ENCODE data around the gene DGKB. TPM values are rescaled to one million over a fixed set of nuclear protein-coding genes. Genes with fewer than 3 reads are reported as not detected.

The DGKB gene
- total and polyA plus RNA-seq, 7 experiments from 2014 or later, result not detected

- no peak overlapping the region for H3K4me3 Mint-ChIP-seq
- Histone ChIP-seq H3K4me3 (ENCODE audit: low read length) (no peak overlapping the region), H3K27me3 (ENCODE audit: control insufficient read depth in 2 of 2, insufficient read depth in 2 of 2, low read length in 2 of 2) (no peaks in the 10 kb centered on the region), H3K9me3 (ENCODE audit: control insufficient read depth in 2 of 3, low read length in 3 of 3) (no peaks in the 10 kb centered on the region), H3K27ac (ENCODE audit: low read depth, low read length) (no peak overlapping the region), H3K4me1 (ENCODE audit: control insufficient read depth in 2 of 2, insufficient read depth in 2 of 2, low read length in 2 of 2) (no peaks in the 10 kb centered on the region), H3K36me3 (ENCODE audit: control insufficient read depth in 2 of 3, insufficient read depth in 3 of 3, low read length in 3 of 3) (no peaks in the 10 kb centered on the region)
- H3K27ac Mint-ChIP-seq, result no peak overlapping the region
- ChIA-PET POLR2A (no interaction called here), CTCF (interaction anchor here (1.3 to 1.7 kb wide), 2 partner anchors 1840 to 1933 kb away, joined by 3 to 7 read pairs; no protein-coding TSS in a partner anchor)
- DNase-seq (peak in 4 of 9 donors; percentile 10 to 22 (median 18)), ATAC-seq (peak; percentile 49)
- no peaks in the 10 kb centered on the region for H3K36me3 Mint-ChIP-seq
- H3K9me3 Mint-ChIP-seq, result peaks cover 0 to 3% (median 0%) of the 10 kb centered on the region in 11 donors
- H3K4me1 Mint-ChIP-seq, result peaks cover 0 to 4% (median 0%) of the 10 kb centered on the region in 7 donors
- intact Hi-C loops (cut with micrococcal nuclease), result loop anchor here (1.0 to 10.0 kb wide), 6 partner anchors 931 to 1933 kb away; no protein-coding TSS in a partner anchor
- peaks cover 0 to 4% (median 0%) of the 10 kb centered on the region in 5 donors for H3K27me3 Mint-ChIP-seq
These were observed 444.7 kb downstream of the DGKB start for GRCh38 chr7:14457568-14458453.

- POLR2A ChIA-PET, result no interaction called here
- Histone ChIP-seq H3K4me3 (ENCODE audit: low read length) (no peak overlapping the region), H3K4me1 (ENCODE audit: control insufficient read depth in 2 of 2, insufficient read depth in 2 of 2, low read length in 2 of 2) (no peaks in the 10 kb centered on the region), H3K27me3 (ENCODE audit: control insufficient read depth in 2 of 2, insufficient read depth in 2 of 2, low read length in 2 of 2) (no peaks in the 10 kb centered on the region), H3K36me3 (ENCODE audit: control insufficient read depth in 2 of 3, insufficient read depth in 3 of 3, low read length in 3 of 3) (no peaks in the 10 kb centered on the region), H3K27ac (ENCODE audit: low read depth, low read length) (no peak overlapping the region), H3K9me3 (ENCODE audit: control insufficient read depth in 2 of 3, low read length in 3 of 3) (no peaks in the 10 kb centered on the region)
- Mint-ChIP-seq H3K27me3 (no peaks in the 10 kb centered on the region), H3K36me3 (no peaks in the 10 kb centered on the region), H3K27ac (no peak overlapping the region), H3K4me3 (no peak overlapping the region), H3K9me3 (peaks cover 0 to 10% (median 0%) of the 10 kb centered on the region in 11 donors), H3K4me1 (peaks cover 0 to 3% (median 0%) of the 10 kb centered on the region in 7 donors)
- ATAC-seq (no peak), DNase-seq (no peak)
- CTCF ChIA-PET, result no interaction called here
- intact Hi-C loops (cut with micrococcal nuclease), result no loop called here
These were observed 453.3 kb downstream of the DGKB start for GRCh38 chr7:14449291-14449690.

DNA sequence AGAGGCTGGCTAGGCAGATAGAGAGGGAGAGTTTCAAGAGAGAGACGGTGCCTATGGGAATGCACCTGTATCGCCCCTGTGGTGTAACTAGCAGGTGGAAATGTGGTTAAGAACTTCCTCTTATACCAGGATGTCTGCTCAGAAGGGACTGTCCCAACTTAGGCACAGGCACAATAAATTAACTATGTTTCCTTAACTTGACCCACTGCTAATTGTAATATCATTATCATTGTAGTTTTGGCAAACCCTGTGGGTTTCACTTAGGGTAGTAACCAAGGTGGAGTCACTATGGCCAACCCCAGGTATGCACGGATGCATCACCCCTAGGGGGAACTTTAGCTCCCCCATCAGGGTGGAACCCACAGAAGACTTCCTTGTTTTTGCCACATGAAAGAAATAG is 455.7 kb downstream of the DGKB start:
- no peaks in the 10 kb centered on the region for H3K27me3 ChIP-seq (ENCODE audit: control insufficient read depth in 2 of 2, insufficient read depth in 2 of 2, low read length in 2 of 2)
- peak; percentile 63 for ATAC-seq
- peaks cover 0 to 3% (median 0%) of the 10 kb centered on the region in 7 donors for H3K4me1 Mint-ChIP-seq
- H3K9me3 Mint-ChIP-seq, result peaks cover 0 to 8% (median 0%) of the 10 kb centered on the region in 11 donors
- H3K27me3 Mint-ChIP-seq, result no peaks in the 10 kb centered on the region
- ChIA-PET CTCF (no interaction called here), POLR2A (no interaction called here)
- DNase-seq, result no peak
- no peak overlapping the region for H3K4me3 ChIP-seq (ENCODE audit: low read length)
- no peaks in the 10 kb centered on the region for H3K4me1 ChIP-seq (ENCODE audit: control insufficient read depth in 2 of 2, insufficient read depth in 2 of 2, low read length in 2 of 2)
- no peaks in the 10 kb centered on the region for H3K36me3 ChIP-seq (ENCODE audit: control insufficient read depth in 2 of 3, insufficient read depth in 3 of 3, low read length in 3 of 3)
- H3K4me3 Mint-ChIP-seq, result no peak overlapping the region
- no peak overlapping the region for H3K27ac ChIP-seq (ENCODE audit: low read depth, low read length)
- H3K36me3 Mint-ChIP-seq, result no peaks in the 10 kb centered on the region
- intact Hi-C loops (cut with micrococcal nuclease), result no loop called here
- no peaks in the 10 kb centered on the region for H3K9me3 ChIP-seq (ENCODE audit: control insufficient read depth in 2 of 3, low read length in 3 of 3)
- H3K27ac Mint-ChIP-seq, result no peak overlapping the region

- no peaks in the 10 kb centered on the region for H3K27me3 Mint-ChIP-seq
- H3K4me3 Mint-ChIP-seq, result no peak overlapping the region
- ChIA-PET POLR2A (no interaction called here), CTCF (no interaction called here)
- DNase-seq, result no peak
- intact Hi-C loops (cut with micrococcal nuclease), result no loop called here
- peaks cover 0 to 8% (median under 1%) of the 10 kb centered on the region in 11 donors for H3K9me3 Mint-ChIP-seq
- no peak overlapping the region for H3K27ac Mint-ChIP-seq
- ATAC-seq, result no peak
- H3K27me3 ChIP-seq (ENCODE audit: control insufficient read depth in 2 of 2, insufficient read depth in 2 of 2, low read length in 2 of 2), result no peaks in the 10 kb centered on the region
- peaks cover 0 to 3% (median 0%) of the 10 kb centered on the region in 7 donors for H3K4me1 Mint-ChIP-seq
- no peaks in the 10 kb centered on the region for H3K36me3 Mint-ChIP-seq
- H3K36me3 ChIP-seq (ENCODE audit: control insufficient read depth in 2 of 3, insufficient read depth in 3 of 3, low read length in 3 of 3), result no peaks in the 10 kb centered on the region
- no peaks in the 10 kb centered on the region for H3K9me3 ChIP-seq (ENCODE audit: control insufficient read depth in 2 of 3, low read length in 3 of 3)
- H3K27ac ChIP-seq (ENCODE audit: low read depth, low read length), result no peak overlapping the region
- no peak overlapping the region for H3K4me3 ChIP-seq (ENCODE audit: low read length)
- H3K4me1 ChIP-seq (ENCODE audit: control insufficient read depth in 2 of 2, insufficient read depth in 2 of 2, low read length in 2 of 2), result no peaks in the 10 kb centered on the region
These were observed 456.3 kb downstream of the DGKB start for GRCh38 chr7:14446219-14446618.

DNA sequence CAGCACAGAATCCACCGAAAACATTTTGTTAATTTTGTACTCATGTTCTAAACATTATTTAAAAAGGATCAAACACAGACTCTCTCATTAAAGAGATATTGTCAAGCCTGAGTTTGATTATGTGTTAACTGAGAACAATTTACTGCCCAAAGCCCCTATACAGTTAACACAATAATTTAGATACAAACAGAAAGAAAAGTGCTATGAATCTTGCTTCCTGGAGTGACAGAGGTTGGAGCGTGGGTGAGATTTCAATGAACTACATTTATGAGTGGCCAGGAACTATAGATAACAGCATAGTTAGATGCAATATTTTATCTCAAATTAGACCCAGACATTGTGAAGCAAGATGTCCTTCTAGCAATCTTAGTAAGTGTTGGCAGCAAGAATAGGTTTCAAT is 464.2 kb downstream of the DGKB start:
- intact Hi-C loops (cut with micrococcal nuclease), result no loop called here
- Histone ChIP-seq H3K4me1 (ENCODE audit: control insufficient read depth in 2 of 2, insufficient read depth in 2 of 2, low read length in 2 of 2) (no peaks in the 10 kb centered on the region), H3K27ac (ENCODE audit: low read depth, low read length) (no peak overlapping the region), H3K4me3 (ENCODE audit: low read length) (no peak overlapping the region), H3K36me3 (ENCODE audit: control insufficient read depth in 2 of 3, insufficient read depth in 3 of 3, low read length in 3 of 3) (no peaks in the 10 kb centered on the region), H3K27me3 (ENCODE audit: control insufficient read depth in 2 of 2, insufficient read depth in 2 of 2, low read length in 2 of 2) (no peaks in the 10 kb centered on the region), H3K9me3 (ENCODE audit: control insufficient read depth in 2 of 3, low read length in 3 of 3) (no peaks in the 10 kb centered on the region)
- ChIA-PET POLR2A (no interaction called here), CTCF (no interaction called here)
- H3K36me3 Mint-ChIP-seq, result no peaks in the 10 kb centered on the region
- H3K4me3 Mint-ChIP-seq, result no peak overlapping the region
- peaks cover 0 to 2% (median 0%) of the 10 kb centered on the region in 7 donors for H3K4me1 Mint-ChIP-seq
- H3K9me3 Mint-ChIP-seq, result peaks cover 0 to 11% (median 2%) of the 10 kb centered on the region in 11 donors
- ATAC-seq (no peak), DNase-seq (no peak)
- H3K27me3 Mint-ChIP-seq, result no peaks in the 10 kb centered on the region
- no peak overlapping the region for H3K27ac Mint-ChIP-seq

- Mint-ChIP-seq H3K4me1 (peaks cover 0 to 2% (median 0%) of the 10 kb centered on the region in 7 donors), H3K27me3 (no peaks in the 10 kb centered on the region), H3K4me3 (no peak overlapping the region), H3K27ac (no peak overlapping the region), H3K9me3 (peaks cover 0 to 11% (median 2%) of the 10 kb centered on the region in 11 donors), H3K36me3 (no peaks in the 10 kb centered on the region)
- ATAC-seq, result no peak
- Histone ChIP-seq H3K27me3 (ENCODE audit: control insufficient read depth in 2 of 2, insufficient read depth in 2 of 2, low read length in 2 of 2) (no peaks in the 10 kb centered on the region), H3K4me3 (ENCODE audit: low read length) (no peak overlapping the region), H3K4me1 (ENCODE audit: control insufficient read depth in 2 of 2, insufficient read depth in 2 of 2, low read length in 2 of 2) (no peaks in the 10 kb centered on the region), H3K27ac (ENCODE audit: low read depth, low read length) (no peak overlapping the region), H3K36me3 (ENCODE audit: control insufficient read depth in 2 of 3, insufficient read depth in 3 of 3, low read length in 3 of 3) (no peaks in the 10 kb centered on the region), H3K9me3 (ENCODE audit: control insufficient read depth in 2 of 3, low read length in 3 of 3) (no peaks in the 10 kb centered on the region)
- intact Hi-C loops (cut with micrococcal nuclease), result no loop called here
- ChIA-PET CTCF (no interaction called here), POLR2A (no interaction called here)
- DNase-seq, result no peak
These were observed 465.7 kb downstream of the DGKB start for GRCh38 chr7:14436878-14437277.

DNA sequence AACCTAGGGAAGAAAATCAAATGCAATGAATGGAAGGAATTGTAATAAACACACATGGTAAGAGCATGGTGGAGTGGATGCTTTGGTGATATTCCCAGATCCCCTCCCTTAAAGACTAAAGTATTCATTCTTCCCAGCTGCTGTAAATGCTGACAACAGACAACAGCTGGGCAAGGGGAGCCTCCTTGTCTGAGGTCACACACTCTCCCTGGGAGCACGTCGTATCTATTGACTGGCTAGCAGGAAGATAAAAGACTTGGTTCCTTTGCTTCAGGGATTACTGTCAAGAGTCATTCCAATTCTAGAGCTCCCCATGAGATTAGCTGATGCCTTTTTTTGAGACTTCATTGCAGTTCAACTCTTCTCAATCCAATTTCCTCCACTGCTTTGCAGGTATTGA is 469.6 kb downstream of the DGKB start:
- Histone ChIP-seq H3K4me1 (ENCODE audit: control insufficient read depth in 2 of 2, insufficient read depth in 2 of 2, low read length in 2 of 2) (no peaks in the 10 kb centered on the region), H3K9me3 (ENCODE audit: control insufficient read depth in 2 of 3, low read length in 3 of 3) (no peaks in the 10 kb centered on the region), H3K27ac (ENCODE audit: low read depth, low read length) (no peak overlapping the region), H3K27me3 (ENCODE audit: control insufficient read depth in 2 of 2, insufficient read depth in 2 of 2, low read length in 2 of 2) (no peaks in the 10 kb centered on the region), H3K36me3 (ENCODE audit: control insufficient read depth in 2 of 3, insufficient read depth in 3 of 3, low read length in 3 of 3) (no peaks in the 10 kb centered on the region), H3K4me3 (ENCODE audit: low read length) (no peak overlapping the region)
- ChIA-PET CTCF (no interaction called here), POLR2A (no interaction called here)
- Mint-ChIP-seq H3K27me3 (no peaks in the 10 kb centered on the region), H3K36me3 (no peaks in the 10 kb centered on the region), H3K9me3 (peaks cover 0 to 23% (median 3%) of the 10 kb centered on the region in 11 donors), H3K4me1 (no peaks in the 10 kb centered on the region), H3K4me3 (no peak overlapping the region), H3K27ac (no peak overlapping the region)
- DNase-seq (no peak), ATAC-seq (no peak)
- intact Hi-C loops (cut with micrococcal nuclease), result no loop called here

All from naive thymus-derived CD4-positive, alpha-beta T cell (primary cell).